DMS 273 (cell line): ENCODE results near the gene EXOSC6.
A peak's percentile ranks its signal among the peaks of the same experiment; 100 is the strongest.
"Not testable (repeated sequence)": the region's sequence is repeated elsewhere in the genome, so short reads cannot be mapped to it uniquely, and the experiment has no call there.

Source experiments
- DNase-seq: peaks from one replicate; lab custom pipeline; 2025; ENCODE audit not compliant: unreplicated experiment; lab: John Stamatoyannopoulos, UW

The EXOSC6 gene

GRCh38 chr16:70251629-70252354, at the start of gene EXOSC6:
Gene EXOSC6, minus strand, starts transcription at chr16:70251940. Its CDS starts 40 bp downstream, at chr16:70251900.
- DNase-seq: peak; percentile 98

- DNase-seq: no peak
These were observed 49.4 kb upstream of the EXOSC6 start for GRCh38 chr16:70301121-70301520.

- DNase-seq: peak; percentile 75
These were observed 47.5 kb upstream of the EXOSC6 start, which contains the start of gene DDX19B for GRCh38 chr16:70298988-70299938. Gene DDX19B, plus strand, starts transcription at chr16:70299186. Its CDS starts 112 bp downstream, at chr16:70299298.

- no peak for DNase-seq
These were observed 43.9 kb upstream of the EXOSC6 start for GRCh38 chr16:70295634-70296033.

- DNase-seq: no peak
These were observed 42.8 kb upstream of the EXOSC6 start for GRCh38 chr16:70294385-70295025.

- not testable (repeated sequence) for DNase-seq
These were observed 40.4 kb upstream of the EXOSC6 start for GRCh38 chr16:70292148-70292547.

GRCh38 chr16:70290949-70291519, 39.3 kb upstream of the EXOSC6 start:
- no peak for DNase-seq

GRCh38 chr16:70289229-70290094, 37.7 kb upstream of the EXOSC6 start, which contains the start of gene AARS1:
Gene AARS1, minus strand, starts transcription at chr16:70289506. Its CDS starts 6,743 bp downstream, at chr16:70282763.
- peak; percentile 100 for DNase-seq

GRCh38 chr16:70287304-70287971, 35.7 kb upstream of the EXOSC6 start:
- DNase-seq: not testable (repeated sequence)

GRCh38 chr16:70276392-70276791, 24.7 kb upstream of the EXOSC6 start:
- DNase-seq: no peak

- no peak for DNase-seq
These were observed 20.0 kb upstream of the EXOSC6 start for GRCh38 chr16:70271696-70272095.

- DNase-seq: peak; percentile 80
These were observed 18.4 kb upstream of the EXOSC6 start for GRCh38 chr16:70270176-70270575.

GRCh38 chr16:70269471-70269870, 17.7 kb upstream of the EXOSC6 start:
- no peak for DNase-seq

GRCh38 chr16:70267922-70268321, 16.2 kb upstream of the EXOSC6 start:
- not testable (repeated sequence) for DNase-seq

- DNase-seq: peak; percentile 75
These were observed 15.8 kb upstream of the EXOSC6 start for GRCh38 chr16:70267516-70267915.

- DNase-seq: not testable (repeated sequence)
These were observed 8.2 kb upstream of the EXOSC6 start for GRCh38 chr16:70259903-70260302.

- DNase-seq: no peak
These were observed 7.2 kb upstream of the EXOSC6 start for GRCh38 chr16:70258946-70259345.

- DNase-seq: no peak
These were observed 6.3 kb upstream of the EXOSC6 start for GRCh38 chr16:70258065-70258464.

GRCh38 chr16:70257391-70257790, 5.7 kb upstream of the EXOSC6 start:
- peak; percentile 41 for DNase-seq
